ENCODE measurements around the gene MTIF3. TPM values are rescaled to one million over a fixed set of nuclear protein-coding genes. Genes with fewer than 3 reads are reported as not detected.
A peak's percentile ranks its signal among the peaks of the same experiment; 100 is the strongest.

The MTIF3 gene
- total and polyA plus RNA-seq, 8 donors, result 20.5 to 139 (median 80.1) TPM

DNA sequence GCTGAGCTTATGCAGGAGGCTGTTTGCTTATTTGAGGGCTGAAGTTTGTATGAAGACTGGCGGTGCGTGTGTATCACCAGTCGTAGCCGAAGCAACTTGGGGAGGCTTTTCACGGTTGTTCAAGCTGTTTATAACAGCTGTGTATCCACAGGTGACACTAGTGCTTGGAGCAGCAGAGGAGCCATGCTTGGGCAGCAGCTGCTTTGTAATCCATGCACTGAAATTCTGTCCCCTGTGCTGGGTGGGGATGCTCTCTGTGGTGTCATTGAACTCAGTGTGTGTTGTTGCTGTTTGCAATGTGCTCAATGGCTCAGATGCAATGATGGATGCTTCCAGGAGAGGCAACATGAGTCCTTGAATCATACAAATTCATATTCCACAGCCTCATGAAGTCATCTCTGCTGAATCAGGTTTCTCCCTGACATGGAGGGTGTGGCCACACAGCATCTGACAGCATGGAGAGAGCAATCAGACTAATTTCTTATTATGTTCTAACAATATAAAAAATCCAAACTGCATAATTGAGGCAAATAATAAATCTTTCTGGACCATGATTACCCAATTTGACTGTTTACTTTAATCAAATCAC, 44.7 kb downstream of the MTIF3 start:
- no peak for TF ChIP-seq POLR2AphosphoS5 (IDR thresholded peaks at IDR 0.05)
- no peak for TF ChIP-seq EP300 (IDR thresholded peaks at IDR 0.05)
- TF ChIP-seq, protein P1, sequence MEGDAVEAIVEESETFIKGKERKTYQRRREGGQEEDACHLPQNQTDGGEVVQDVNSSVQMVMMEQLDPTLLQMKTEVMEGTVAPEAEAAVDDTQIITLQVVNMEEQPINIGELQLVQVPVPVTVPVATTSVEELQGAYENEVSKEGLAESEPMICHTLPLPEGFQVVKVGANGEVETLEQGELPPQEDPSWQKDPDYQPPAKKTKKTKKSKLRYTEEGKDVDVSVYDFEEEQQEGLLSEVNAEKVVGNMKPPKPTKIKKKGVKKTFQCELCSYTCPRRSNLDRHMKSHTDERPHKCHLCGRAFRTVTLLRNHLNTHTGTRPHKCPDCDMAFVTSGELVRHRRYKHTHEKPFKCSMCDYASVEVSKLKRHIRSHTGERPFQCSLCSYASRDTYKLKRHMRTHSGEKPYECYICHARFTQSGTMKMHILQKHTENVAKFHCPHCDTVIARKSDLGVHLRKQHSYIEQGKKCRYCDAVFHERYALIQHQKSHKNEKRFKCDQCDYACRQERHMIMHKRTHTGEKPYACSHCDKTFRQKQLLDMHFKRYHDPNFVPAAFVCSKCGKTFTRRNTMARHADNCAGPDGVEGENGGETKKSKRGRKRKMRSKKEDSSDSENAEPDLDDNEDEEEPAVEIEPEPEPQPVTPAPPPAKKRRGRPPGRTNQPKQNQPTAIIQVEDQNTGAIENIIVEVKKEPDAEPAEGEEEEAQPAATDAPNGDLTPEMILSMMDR (IDR thresholded peaks at IDR 0.05), result no peak
- TF ChIP-seq POLR2A (IDR thresholded peaks at IDR 0.05), result no peak
- intact Hi-C loops (cut with DNase I; ENCODE audit: low total_unique reads), result no loop called here
- no peaks in the 10 kb centered on the region for H3K36me3 ChIP-seq
- no peaks in the 10 kb centered on the region for H3K27me3 ChIP-seq
- DNase-seq, result peak in 1 of 2 donors; percentile 22
- H3K4me3 ChIP-seq, result no peak overlapping the region
- WGBS, 5 donors, result 82 to 91% (median 86%) methylated on average over 5 of the region's 5 CpGs
- H3K4me1 ChIP-seq, result peaks cover 22 to 54% (median 46%) of the 10 kb centered on the region in 4 donors
- no peaks in the 10 kb centered on the region for H3K9me3 ChIP-seq
- peak overlapping the region; percentile 79 to 87 (median 86) for H3K27ac ChIP-seq

DNA sequence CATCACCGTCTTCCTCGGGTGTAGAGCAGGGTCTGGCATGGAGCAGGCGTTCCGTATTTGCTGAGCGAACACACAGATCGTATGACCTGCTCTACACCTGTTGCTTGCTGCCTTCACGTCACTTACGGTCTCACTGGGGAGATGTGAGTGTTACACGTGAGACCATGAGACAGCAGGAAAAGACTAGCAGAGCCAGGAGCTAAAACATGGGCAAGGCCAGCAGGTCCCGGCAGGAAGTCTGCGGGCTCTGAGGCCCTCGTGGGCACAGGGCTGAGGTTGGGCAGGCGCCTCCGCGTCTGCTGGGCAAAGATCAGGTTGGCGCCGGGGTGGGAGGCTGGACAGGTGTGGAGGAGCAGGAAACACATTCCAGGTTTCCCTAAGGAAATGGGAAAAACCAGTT, 45.7 kb downstream of the MTIF3 start:
- H3K36me3 ChIP-seq, result no peaks in the 10 kb centered on the region
- no peak for TF ChIP-seq POLR2A (IDR thresholded peaks at IDR 0.05)
- no peak for TF ChIP-seq EP300 (IDR thresholded peaks at IDR 0.05)
- TF ChIP-seq POLR2AphosphoS5 (IDR thresholded peaks at IDR 0.05), result peak in 2 of 3 donors; percentile 41 to 65
- WGBS, 5 donors, result 25 to 58% (median 47%) methylated on average over 15 to 17 of the region's 17 CpGs
- H3K27me3 ChIP-seq, result no peaks in the 10 kb centered on the region
- peaks cover 22 to 55% (median 46%) of the 10 kb centered on the region in 4 donors for H3K4me1 ChIP-seq
- peak overlapping the region in 1 of 4 donors; percentile 2 for H3K4me3 ChIP-seq
- intact Hi-C loops (cut with DNase I; ENCODE audit: low total_unique reads), result no loop called here
- peak overlapping the region; percentile 79 to 87 (median 86) for H3K27ac ChIP-seq
- DNase-seq, result peak; percentile 59 to 62
- H3K9me3 ChIP-seq, result no peaks in the 10 kb centered on the region

DNA sequence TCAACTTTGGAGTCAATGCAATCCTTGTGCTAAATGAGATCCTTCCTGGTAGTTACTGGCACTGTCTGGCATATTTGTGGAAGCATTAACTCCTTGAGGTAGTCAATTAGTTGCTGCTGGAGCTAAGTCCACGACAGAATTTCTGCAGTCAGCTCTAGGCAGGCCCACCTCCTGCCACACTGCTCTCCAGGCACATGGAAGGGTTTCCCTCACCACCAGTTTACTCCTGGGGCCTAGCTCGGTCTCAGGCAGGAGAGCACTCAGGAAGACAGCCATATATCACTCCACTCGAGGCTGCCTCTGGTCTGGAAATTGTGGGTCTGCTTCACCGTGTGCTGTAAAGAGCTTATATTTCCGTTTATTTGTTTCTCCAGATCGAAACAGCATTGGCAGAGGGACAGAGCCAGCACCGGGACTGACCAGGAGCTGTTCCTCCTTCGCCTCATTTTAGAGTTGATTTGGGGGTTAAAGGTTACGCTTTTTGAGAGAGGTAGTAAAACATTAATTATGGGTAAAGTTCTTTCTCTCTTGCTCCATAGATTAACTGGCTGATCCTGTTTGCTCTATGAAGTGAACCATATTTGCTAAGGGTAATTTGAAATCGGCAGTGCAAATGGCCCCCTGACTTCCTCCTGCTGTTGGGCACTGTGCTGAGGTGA, 46.5 kb downstream of the MTIF3 start:
- DNase-seq, result peak; percentile 59 to 79
- intact Hi-C loops (cut with DNase I; ENCODE audit: low total_unique reads), result no loop called here
- peaks cover 22 to 55% (median 46%) of the 10 kb centered on the region in 4 donors for H3K4me1 ChIP-seq

DNA sequence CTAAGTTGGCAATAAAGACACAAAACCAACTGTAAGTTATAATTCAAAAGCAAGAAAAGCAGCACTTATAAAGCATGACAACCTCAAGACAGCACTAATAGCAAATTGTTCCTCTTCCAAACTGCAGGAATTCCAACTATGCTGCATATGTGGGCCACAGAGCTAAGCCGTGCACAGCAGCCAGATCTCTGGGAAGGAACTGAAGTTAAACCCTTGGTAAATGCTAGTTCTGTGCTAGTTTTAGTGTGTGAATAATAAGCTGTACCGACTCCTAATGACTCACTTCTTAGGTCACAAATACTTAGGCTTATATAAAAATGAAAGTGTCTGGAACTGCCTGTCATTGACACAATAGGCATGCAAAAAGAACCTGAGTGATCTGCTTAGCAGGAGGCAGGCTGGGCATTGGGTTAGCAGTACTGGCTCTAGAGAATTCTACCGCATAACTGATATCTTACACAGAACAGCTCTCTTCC, 47.1 kb downstream of the MTIF3 start:
- Histone ChIP-seq H3K27me3 (no peaks in the 10 kb centered on the region), H3K4me3 (no peak overlapping the region), H3K9me3 (no peaks in the 10 kb centered on the region), H3K36me3 (no peaks in the 10 kb centered on the region), H3K4me1 (peaks cover 22 to 55% (median 46%) of the 10 kb centered on the region in 4 donors), H3K27ac (peak overlapping the region; percentile 79 to 87 (median 86))
- WGBS, 5 donors, result 13 to 34% (median 21%) methylated on average over 3 of the region's 3 CpGs
- DNase-seq, result peak in 1 of 2 donors; percentile 63
- TF ChIP-seq POLR2AphosphoS5 (IDR thresholded peaks at IDR 0.05) (no peak), EP300 (IDR thresholded peaks at IDR 0.05) (no peak), POLR2A (IDR thresholded peaks at IDR 0.05) (no peak)
- TF ChIP-seq, protein P1 (IDR thresholded peaks at IDR 0.05), result no peak
- intact Hi-C loops (cut with DNase I; ENCODE audit: low total_unique reads), result no loop called here

More for the DNA sequence above, 46.5 kb downstream of the MTIF3 start:
- Histone ChIP-seq H3K9me3 (no peaks in the 10 kb centered on the region), H3K27me3 (no peaks in the 10 kb centered on the region), H3K27ac (peak overlapping the region; percentile 79 to 87 (median 86)), H3K4me3 (no peak overlapping the region), H3K36me3 (no peaks in the 10 kb centered on the region)
- TF ChIP-seq POLR2A (IDR thresholded peaks at IDR 0.05), result no peak
- TF ChIP-seq, protein P1 (IDR thresholded peaks at IDR 0.05), result no peak
- TF ChIP-seq EP300 (IDR thresholded peaks at IDR 0.05), result no peak
- peak in 2 of 3 donors; percentile 27 to 53 for TF ChIP-seq POLR2AphosphoS5 (IDR thresholded peaks at IDR 0.05)
- 23 to 40% (median 39%) methylated on average over 10 of the region's 10 CpGs for WGBS, 5 donors
